Tibial artery (tissue), 4 donors: ENCODE data around the gene KAZN.

Experiments used
- DNase-seq, 2 donors: peaks; one replicate each; pipeline ENCODE4 v3.0.0-alpha.2; 2019
- H3K27ac ChIP-seq, 2 donors: fragments of 200-600 bp; sonication (generic) in 1 of 2; 1 replicate in 1 of 2; 2 replicates in 1 of 2; pipeline ENCODE4 v1.5.1; 2018 to 2019; ENCODE audit warnings: mild to moderate bottlenecking in 1 of 2
- H3K27me3 ChIP-seq, 2 donors: fragments of 200-600 bp; sonication (generic) in 1 of 2; one replicate each; pipeline versions ENCODE4 v1.5.1 to v1.6.0; 2016 to 2019
- H3K36me3 ChIP-seq, 3 donors: fragments of 200-600 bp; sonication (generic) in 2 of 3; one replicate each; pipeline ENCODE4 v1.5.1; 2016 to 2019; ENCODE audit warnings: mild to moderate bottlenecking in 2 of 3
- H3K4me1 ChIP-seq, 4 donors: fragments of 200-600 bp; sonication (generic) in 2 of 4; 1 replicate in 3 of 4; 2 replicates in 1 of 4; pipeline ENCODE4 v1.5.1; 2016 to 2019
- H3K4me3 ChIP-seq, 2 donors: fragments of 200-600 bp; sonication (generic) in 1 of 2; 1 replicate in 1 of 2; 2 replicates in 1 of 2; pipeline ENCODE4 v1.5.1; 2018 to 2019; ENCODE audit warnings: mild to moderate bottlenecking in 2 of 2
- H3K9me3 ChIP-seq, 3 donors: fragments of 200-600 bp; sonication (generic) in 1 of 3; one replicate each; pipeline ENCODE4 v1.5.1; 2016 to 2019
- intact Hi-C: fragments of 100-400 bp; cut with DNase I; formaldehyde crosslinking; loops from one replicate; pipeline ENCODE4 v1.15.0; 2023; ENCODE audit warnings: low total_unique reads
- TF ChIP-seq, protein P1 (sequence below), 2 experiments: fragments of 200-600 bp in 1 of 2; fragments of 450-650 bp in 1 of 2; IDR thresholded peaks; one replicate each; pipeline ENCODE4 v1.5.1; 2017 to 2019; ENCODE audit warnings: antibody characterized with exemption in 2 of 2, mild to moderate bottlenecking in 1 of 2, moderate library complexity in 1 of 2

KAZN gene

GRCh38 chr1:15049067-15049466 is 450.6 kb downstream of the KAZN start:
- Histone ChIP-seq H3K27ac (no peak overlapping the region), H3K4me3 (no peak overlapping the region), H3K27me3 (no peaks in the 10 kb centered on the region), H3K4me1 (peaks cover 0 to 4% (median 1%) of the 10 kb centered on the region in 4 donors), H3K36me3 (peaks cover 0 to 30% (median 10%) of the 10 kb centered on the region in 3 donors), H3K9me3 (no peaks in the 10 kb centered on the region)
- TF ChIP-seq, protein P1, sequence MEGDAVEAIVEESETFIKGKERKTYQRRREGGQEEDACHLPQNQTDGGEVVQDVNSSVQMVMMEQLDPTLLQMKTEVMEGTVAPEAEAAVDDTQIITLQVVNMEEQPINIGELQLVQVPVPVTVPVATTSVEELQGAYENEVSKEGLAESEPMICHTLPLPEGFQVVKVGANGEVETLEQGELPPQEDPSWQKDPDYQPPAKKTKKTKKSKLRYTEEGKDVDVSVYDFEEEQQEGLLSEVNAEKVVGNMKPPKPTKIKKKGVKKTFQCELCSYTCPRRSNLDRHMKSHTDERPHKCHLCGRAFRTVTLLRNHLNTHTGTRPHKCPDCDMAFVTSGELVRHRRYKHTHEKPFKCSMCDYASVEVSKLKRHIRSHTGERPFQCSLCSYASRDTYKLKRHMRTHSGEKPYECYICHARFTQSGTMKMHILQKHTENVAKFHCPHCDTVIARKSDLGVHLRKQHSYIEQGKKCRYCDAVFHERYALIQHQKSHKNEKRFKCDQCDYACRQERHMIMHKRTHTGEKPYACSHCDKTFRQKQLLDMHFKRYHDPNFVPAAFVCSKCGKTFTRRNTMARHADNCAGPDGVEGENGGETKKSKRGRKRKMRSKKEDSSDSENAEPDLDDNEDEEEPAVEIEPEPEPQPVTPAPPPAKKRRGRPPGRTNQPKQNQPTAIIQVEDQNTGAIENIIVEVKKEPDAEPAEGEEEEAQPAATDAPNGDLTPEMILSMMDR (IDR thresholded peaks at IDR 0.05): no peak
- intact Hi-C loops: no loop called here
- DNase-seq: no peak

- TF ChIP-seq, protein P1 (IDR thresholded peaks at IDR 0.05): no peak
- no peak for DNase-seq
- H3K9me3 ChIP-seq: no peaks in the 10 kb centered on the region
- H3K4me1 ChIP-seq: no peaks in the 10 kb centered on the region
- peaks cover 11 to 30% (median 15%) of the 10 kb centered on the region in 3 donors for H3K36me3 ChIP-seq
- no peak overlapping the region for H3K4me3 ChIP-seq
- intact Hi-C loops: no loop called here
- H3K27ac ChIP-seq: no peak overlapping the region
- H3K27me3 ChIP-seq: no peaks in the 10 kb centered on the region
Observed at GRCh38 chr1:15051882-15052528, 453.5 kb downstream of the KAZN start.

GRCh38 chr1:15053153-15053552 is 454.7 kb downstream of the KAZN start:
- TF ChIP-seq, protein P1 (IDR thresholded peaks at IDR 0.05): no peak
- Histone ChIP-seq H3K4me3 (no peak overlapping the region), H3K27me3 (no peaks in the 10 kb centered on the region), H3K9me3 (no peaks in the 10 kb centered on the region), H3K27ac (no peak overlapping the region), H3K36me3 (peaks cover 15 to 42% (median 27%) of the 10 kb centered on the region in 3 donors), H3K4me1 (no peaks in the 10 kb centered on the region)
- DNase-seq: no peak
- intact Hi-C loops: no loop called here

- H3K4me3 ChIP-seq: no peak overlapping the region
- intact Hi-C loops: no loop called here
- no peak overlapping the region for H3K27ac ChIP-seq
- H3K9me3 ChIP-seq: no peaks in the 10 kb centered on the region
- H3K4me1 ChIP-seq: no peaks in the 10 kb centered on the region
- H3K27me3 ChIP-seq: no peaks in the 10 kb centered on the region
- no peak for DNase-seq
- H3K36me3 ChIP-seq: peaks cover 15 to 59% (median 40%) of the 10 kb centered on the region in 3 donors
- TF ChIP-seq, protein P1 (IDR thresholded peaks at IDR 0.05): no peak
Observed at GRCh38 chr1:15055736-15056415, 457.4 kb downstream of the KAZN start.

GRCh38 chr1:15056515-15057285 is 458.2 kb downstream of the KAZN start:
- no peaks in the 10 kb centered on the region for H3K9me3 ChIP-seq
- H3K36me3 ChIP-seq: peaks cover 21 to 68% (median 48%) of the 10 kb centered on the region in 3 donors
- no peak for DNase-seq
- no peak overlapping the region for H3K27ac ChIP-seq
- intact Hi-C loops: no loop called here
- no peaks in the 10 kb centered on the region for H3K4me1 ChIP-seq
- no peaks in the 10 kb centered on the region for H3K27me3 ChIP-seq
- TF ChIP-seq, protein P1 (IDR thresholded peaks at IDR 0.05): no peak
- H3K4me3 ChIP-seq: no peak overlapping the region
